ENCODE results near the gene TRMT11. TPM values are rescaled to one million over a fixed set of nuclear protein-coding genes. Genes with fewer than 3 reads are reported as not detected.

The TRMT11 gene
- total and polyA plus RNA-seq, 10 of the 15 experiments (the other 5 are each of a cell fraction or from before 2014, with no cell fraction given) = 34.0 to 81.1 (median 43.7) TPM

DNA sequence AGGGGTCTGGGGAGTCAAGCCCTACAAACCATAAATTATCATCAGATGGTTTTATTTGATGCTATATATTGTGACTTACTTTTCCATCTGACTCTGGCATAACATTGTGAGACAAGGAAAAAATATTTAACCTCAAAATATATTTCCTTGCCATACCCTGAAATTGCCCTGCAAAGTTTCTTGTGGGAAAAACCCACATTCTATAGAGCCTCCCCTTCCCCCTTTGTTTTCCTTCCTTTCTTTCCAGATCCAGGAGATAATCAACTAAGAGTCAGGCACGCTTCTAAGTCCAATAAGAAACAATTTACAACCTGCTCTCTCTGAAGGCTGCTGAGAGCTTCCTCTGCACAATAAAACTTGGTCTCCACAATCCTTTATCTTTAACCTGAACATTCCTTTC is 47.3 kb upstream of the TRMT11 start:
- H3K4me3 ChIP-seq = no peak overlapping the region
- ChIA-PET POLR2A (no interaction called here), RAD21 (ENCODE audit: unreplicated experiment) (interaction anchor here (1.3 kb wide), 1 partner anchor 17 kb away, joined by 3 read pairs; no protein-coding TSS in a partner anchor), CTCF (interaction anchor here (0.6 to 1.7 kb wide), 3 partner anchors 14 to 158 kb away, joined by 3 to 4 read pairs (median 4); no protein-coding TSS in a partner anchor), SMC1A (ENCODE audit: uncharacterized antibody, unreplicated experiment) (interaction anchor here (0.8 to 1.1 kb wide), 2 partner anchors 13 to 325 kb away, joined by 3 read pairs; no protein-coding TSS in a partner anchor)
- no TSS peak for BruUV-seq (replicated peaks)
- H3K9me3 ChIP-seq (replicated peaks; ENCODE audit: control insufficient read depth, insufficient read depth, low read length) = no peaks in the 10 kb centered on the region
- FAIRE-seq (no peak), DNase-seq (ENCODE audit: low read depth, low spot score) (no peak), ATAC-seq (no peak)
- no peak overlapping the region for H2AFZ ChIP-seq (ENCODE audit: control insufficient read depth, low read depth, low read length)
- no peak overlapping the region for H3K9ac ChIP-seq (ENCODE audit: control insufficient read depth, insufficient read depth, low read length)
- no peaks in the 10 kb centered on the region for H4K20me1 ChIP-seq (ENCODE audit: control insufficient read depth, insufficient read depth)
- intact Hi-C loops (cut with micrococcal nuclease; ENCODE audit: unreplicated experiment) (no loop called here), in situ Hi-C loops (cut with MboI) (no loop called here)
- no peaks in the 10 kb centered on the region for H3K27me3 ChIP-seq (replicated peaks in 1 of 2; ENCODE audit: control insufficient read depth in 2 of 2, insufficient read depth in 2 of 2, low read length in 1 of 2)
- H3K36me3 ChIP-seq (ENCODE audit: control insufficient read depth in 2 of 2, insufficient read depth in 2 of 2, low read length in 1 of 2) = no peaks in the 10 kb centered on the region
- TF ChIP-seq, protein P1, sequence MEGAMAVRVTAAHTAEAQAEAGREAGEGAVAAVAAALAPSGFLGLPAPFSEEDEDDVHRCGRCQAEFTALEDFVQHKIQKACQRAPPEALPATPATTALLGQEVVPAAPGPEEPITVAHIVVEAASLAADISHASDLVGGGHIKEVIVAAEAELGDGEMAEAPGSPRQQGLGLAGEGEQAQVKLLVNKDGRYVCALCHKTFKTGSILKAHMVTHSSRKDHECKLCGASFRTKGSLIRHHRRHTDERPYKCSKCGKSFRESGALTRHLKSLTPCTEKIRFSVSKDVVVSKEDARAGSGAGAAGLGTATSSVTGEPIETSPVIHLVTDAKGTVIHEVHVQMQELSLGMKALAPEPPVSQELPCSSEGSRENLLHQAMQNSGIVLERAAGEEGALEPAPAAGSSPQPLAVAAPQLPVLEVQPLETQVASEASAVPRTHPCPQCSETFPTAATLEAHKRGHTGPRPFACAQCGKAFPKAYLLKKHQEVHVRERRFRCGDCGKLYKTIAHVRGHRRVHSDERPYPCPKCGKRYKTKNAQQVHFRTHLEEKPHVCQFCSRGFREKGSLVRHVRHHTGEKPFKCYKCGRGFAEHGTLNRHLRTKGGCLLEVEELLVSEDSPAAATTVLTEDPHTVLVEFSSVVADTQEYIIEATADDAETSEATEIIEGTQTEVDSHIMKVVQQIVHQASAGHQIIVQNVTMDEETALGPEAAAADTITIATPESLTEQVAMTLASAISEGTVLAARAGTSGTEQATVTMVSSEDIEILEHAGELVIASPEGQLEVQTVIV (IDR thresholded peaks at IDR 0.05; ENCODE audit: borderline replicate concordance, partially characterized antibody) = no peak
- TF ChIP-seq BMI1 (IDR thresholded peaks at IDR 0.05; ENCODE audit: borderline replicate concordance) = no peak
- TF ChIP-seq MTA2 (IDR thresholded peaks at IDR 0.05; ENCODE audit: low read depth) = no peak
- no peak for TF ChIP-seq KAT2A (conservative IDR thresholded peaks at IDR 0.05; ENCODE audit: control insufficient read depth, low read depth, low read length)
- no peak for TF ChIP-seq ETV6 (conservative IDR thresholded peaks at IDR 0.05 in 1 of 2, IDR thresholded peaks at IDR 0.05 in 1 of 2; ENCODE audit: borderline replicate concordance in 1 of 2, low read depth in 1 of 2)
- H3K4me2 ChIP-seq (ENCODE audit: control insufficient read depth, insufficient read depth) = no peak overlapping the region
- no peaks in the 10 kb centered on the region for H3K4me1 ChIP-seq (ENCODE audit: control insufficient read depth, insufficient read depth, low read length)
- H3K79me2 ChIP-seq (ENCODE audit: control insufficient read depth, insufficient read depth, low read length) = no peaks in the 10 kb centered on the region
- WGBS (ENCODE audit: insufficient coverage, insufficient replicate concordance, low lambda C conversion rate, missing lambda C conversion rate) = 36% methylated on average over 1 of the region's 1 CpG
- no peak overlapping the region for H3K27ac ChIP-seq (ENCODE audit: control insufficient read depth, insufficient read depth)
